NOMO-1 treated with dmso at 0.1 percent for 144 hours (cell line): ENCODE data around the gene NEK8.
"Not testable (repeated sequence)": the region's sequence is repeated elsewhere in the genome, so short reads cannot be mapped to it uniquely, and the experiment has no call there.

Experiments used
- DNase-seq: peaks from one replicate; lab custom pipeline; 2025; ENCODE audit not compliant: unreplicated experiment; lab: John Stamatoyannopoulos, UW

The NEK8 gene

GRCh38 chr17:28760601-28761562 is 32.3 kb downstream of the NEK8 start:
- peak; percentile 49 for DNase-seq

- DNase-seq = no peak
Observed at GRCh38 chr17:28763137-28763799, 34.7 kb downstream of the NEK8 start.

DNA sequence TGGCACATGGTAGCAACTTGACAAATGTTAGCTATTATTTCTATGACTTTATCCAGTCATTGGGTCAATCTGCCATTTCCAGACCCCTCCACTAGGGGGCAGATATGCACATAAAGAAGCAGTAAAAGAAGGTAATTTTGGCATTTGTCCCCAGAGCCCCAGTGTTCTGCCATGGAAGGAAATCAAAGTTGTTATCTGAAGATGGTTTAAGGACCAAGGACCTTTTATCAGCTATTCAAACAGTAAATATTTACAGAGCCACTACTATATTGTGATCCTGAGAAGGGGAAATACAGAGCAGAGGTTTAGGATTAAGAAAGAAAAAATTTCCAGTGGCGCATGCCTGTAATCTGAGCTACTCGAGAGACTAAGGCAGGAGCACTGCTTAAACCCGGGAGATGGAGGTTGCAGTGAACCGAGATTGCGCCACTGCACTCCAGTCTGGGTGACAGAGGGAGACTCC is 35.2 kb downstream of the NEK8 start:
- peak; percentile 24 for DNase-seq

GRCh38 chr17:28765038-28765437 is 36.5 kb downstream of the NEK8 start:
- no peak for DNase-seq

GRCh38 chr17:28773736-28774135 is 45.1 kb downstream of the NEK8 start:
- no peak for DNase-seq

- no peak for DNase-seq
Observed at GRCh38 chr17:28774206-28774605, 45.6 kb downstream of the NEK8 start.

DNA sequence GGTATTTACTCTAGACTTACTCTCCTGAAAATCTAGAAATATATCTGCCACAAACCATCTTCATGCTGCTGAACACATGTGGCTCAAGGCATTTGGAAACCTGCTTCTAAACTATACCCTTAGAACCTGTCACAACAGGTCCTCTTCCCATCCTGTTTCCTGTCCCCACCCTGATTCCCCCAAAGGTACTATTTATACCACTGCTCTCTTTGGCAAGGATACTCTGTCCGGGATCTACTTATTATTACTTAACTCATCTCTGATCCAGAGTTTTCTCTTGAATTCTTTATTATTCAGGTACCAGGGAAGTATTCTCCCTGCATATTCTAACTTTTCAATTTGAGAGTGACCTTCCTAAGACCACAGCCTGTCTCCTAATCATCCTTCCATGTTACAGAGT is 48.6 kb downstream of the NEK8 start:
- DNase-seq = no peak

DNA sequence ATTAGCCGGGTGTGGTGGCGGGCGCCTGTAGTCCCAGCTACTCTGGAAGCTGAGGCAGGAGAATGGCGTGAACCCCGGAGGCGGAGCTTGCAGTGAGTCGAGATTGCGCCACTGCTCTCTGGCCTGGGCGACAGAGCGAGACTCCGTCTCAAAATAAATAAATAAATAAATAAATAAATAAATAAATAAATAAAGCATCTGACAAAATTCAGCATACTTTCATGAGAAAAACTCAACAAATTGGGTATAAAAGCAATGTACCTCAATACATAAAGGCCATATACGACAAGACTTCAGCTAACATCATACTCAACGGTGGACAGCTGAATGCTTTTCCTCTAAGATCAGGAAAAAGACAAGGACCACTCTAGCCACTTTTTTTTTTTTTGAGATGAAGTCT is 51.0 kb downstream of the NEK8 start:
- not testable (repeated sequence) for DNase-seq

DNA sequence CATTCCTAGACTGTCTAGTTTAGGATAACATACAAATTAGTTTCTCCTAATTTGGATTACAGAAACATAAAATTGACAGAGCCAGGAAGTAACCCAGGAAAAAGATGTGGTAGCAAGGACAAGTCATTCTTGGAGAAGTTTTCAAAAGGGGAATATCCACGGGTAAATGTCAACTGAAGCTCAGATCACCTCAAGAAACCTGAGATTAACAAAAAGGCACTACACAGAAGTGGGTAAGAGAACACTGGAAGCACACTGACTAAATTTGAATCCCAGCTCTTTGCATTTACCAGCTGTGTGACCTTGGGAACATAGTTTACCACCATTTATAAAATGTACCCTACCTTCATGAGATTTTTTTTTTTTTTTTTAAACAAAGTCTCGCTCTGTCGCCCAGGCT is 54.6 kb downstream of the NEK8 start:
- DNase-seq = no peak

GRCh38 chr17:28788100-28788499 is 59.5 kb downstream of the NEK8 start:
- DNase-seq = no peak
